Measurements from ENCODE around the gene ZNF652. TPM values are rescaled to one million over a fixed set of nuclear protein-coding genes. Genes with fewer than 3 reads are reported as not detected.

ZNF652 gene
- total and polyA plus RNA-seq, 11 donors = 7.2 to 24.5 (median 20.3) TPM

- WGBS, 4 donors = 91 to 97% (median 94%) methylated on average over 7 to 8 of the region's 8 CpGs
- H3K36me3 ChIP-seq = no peaks in the 10 kb centered on the region
- H3K4me1 ChIP-seq = peaks cover 0 to 55% (median 2%) of the 10 kb centered on the region in 12 donors
- H3K27ac ChIP-seq = peak overlapping the region in 1 of 12 donors; percentile 92
- H3K4me3 ChIP-seq = peak overlapping the region in 1 of 12 donors; percentile 8
- DNase-seq = no peak
- intact Hi-C loops (cut with DNase I) = no loop called here
- H3K9me3 ChIP-seq = no peaks in the 10 kb centered on the region
- no peak for ATAC-seq
- TF ChIP-seq POLR2A (IDR thresholded peaks at IDR 0.05) = no peak
- TF ChIP-seq, protein P1, sequence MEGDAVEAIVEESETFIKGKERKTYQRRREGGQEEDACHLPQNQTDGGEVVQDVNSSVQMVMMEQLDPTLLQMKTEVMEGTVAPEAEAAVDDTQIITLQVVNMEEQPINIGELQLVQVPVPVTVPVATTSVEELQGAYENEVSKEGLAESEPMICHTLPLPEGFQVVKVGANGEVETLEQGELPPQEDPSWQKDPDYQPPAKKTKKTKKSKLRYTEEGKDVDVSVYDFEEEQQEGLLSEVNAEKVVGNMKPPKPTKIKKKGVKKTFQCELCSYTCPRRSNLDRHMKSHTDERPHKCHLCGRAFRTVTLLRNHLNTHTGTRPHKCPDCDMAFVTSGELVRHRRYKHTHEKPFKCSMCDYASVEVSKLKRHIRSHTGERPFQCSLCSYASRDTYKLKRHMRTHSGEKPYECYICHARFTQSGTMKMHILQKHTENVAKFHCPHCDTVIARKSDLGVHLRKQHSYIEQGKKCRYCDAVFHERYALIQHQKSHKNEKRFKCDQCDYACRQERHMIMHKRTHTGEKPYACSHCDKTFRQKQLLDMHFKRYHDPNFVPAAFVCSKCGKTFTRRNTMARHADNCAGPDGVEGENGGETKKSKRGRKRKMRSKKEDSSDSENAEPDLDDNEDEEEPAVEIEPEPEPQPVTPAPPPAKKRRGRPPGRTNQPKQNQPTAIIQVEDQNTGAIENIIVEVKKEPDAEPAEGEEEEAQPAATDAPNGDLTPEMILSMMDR (IDR thresholded peaks at IDR 0.05) = no peak
- H3K27me3 ChIP-seq = no peaks in the 10 kb centered on the region
These were observed 26.9 kb upstream of the ZNF652 start for GRCh38 chr17:49388692-49389513.

GRCh38 chr17:49388290-49388640, 26.2 kb upstream of the ZNF652 start:
- ATAC-seq (no peak), DNase-seq (no peak)
- no peaks in the 10 kb centered on the region for H3K9me3 ChIP-seq
- H3K4me1 ChIP-seq = peaks cover 0 to 49% (median 2%) of the 10 kb centered on the region in 12 donors
- H3K4me3 ChIP-seq = peak overlapping the region in 1 of 12 donors; percentile 8
- H3K27me3 ChIP-seq = no peaks in the 10 kb centered on the region
- no peaks in the 10 kb centered on the region for H3K36me3 ChIP-seq
- TF ChIP-seq POLR2A (IDR thresholded peaks at IDR 0.05) = no peak
- TF ChIP-seq, protein P1 (IDR thresholded peaks at IDR 0.05) = no peak
- 81 to 88% (median 85%) methylated on average over 6 of the region's 6 CpGs for WGBS, 4 donors
- peak overlapping the region in 1 of 12 donors; percentile 92 for H3K27ac ChIP-seq
- intact Hi-C loops (cut with DNase I) = no loop called here

GRCh38 chr17:49387498-49388289, 25.6 kb upstream of the ZNF652 start:
- intact Hi-C loops (cut with DNase I) = no loop called here
- Histone ChIP-seq H3K27me3 (no peaks in the 10 kb centered on the region), H3K4me1 (peaks cover 0 to 45% (median 2%) of the 10 kb centered on the region in 12 donors), H3K4me3 (no peak overlapping the region), H3K27ac (peak overlapping the region in 1 of 12 donors; percentile 92), H3K9me3 (no peaks in the 10 kb centered on the region), H3K36me3 (no peaks in the 10 kb centered on the region)
- ATAC-seq (no peak), DNase-seq (no peak)
- TF ChIP-seq, protein P1 (IDR thresholded peaks at IDR 0.05) = no peak
- no peak for TF ChIP-seq POLR2A (IDR thresholded peaks at IDR 0.05)
- 80 to 88% (median 86%) methylated on average over 8 to 11 of the region's 11 CpGs for WGBS, 4 donors

- Histone ChIP-seq H3K36me3 (no peaks in the 10 kb centered on the region), H3K4me3 (no peak overlapping the region), H3K9me3 (no peaks in the 10 kb centered on the region), H3K27ac (no peak overlapping the region), H3K4me1 (peaks cover 0 to 41% (median 2%) of the 10 kb centered on the region in 12 donors), H3K27me3 (no peaks in the 10 kb centered on the region)
- 87 to 93% (median 91%) methylated on average over 10 of the region's 10 CpGs for WGBS, 4 donors
- intact Hi-C loops (cut with DNase I) = no loop called here
- TF ChIP-seq, protein P1 (IDR thresholded peaks at IDR 0.05) = no peak
- no peak for TF ChIP-seq POLR2A (IDR thresholded peaks at IDR 0.05)
- DNase-seq (no peak), ATAC-seq (no peak)
These were observed 24.3 kb upstream of the ZNF652 start for GRCh38 chr17:49386373-49386772.
